Lower leg skin (tissue), 4 donors: ENCODE results near the gene ENDOD1. TPM values are rescaled to one million over a fixed set of nuclear protein-coding genes. Genes with fewer than 3 reads are reported as not detected.

ENCODE experiments used
- DNase-seq, 2 donors: peaks; one replicate each; pipeline ENCODE4 v3.0.0-alpha.2; 2019; ENCODE audit warnings: low spot score in 2 of 2
- H3K4me3 ChIP-seq: fragments of 200-600 bp; sonication (generic); 2 replicates; pipeline ENCODE4 v1.5.1; 2017; ENCODE audit warnings: mild to moderate bottlenecking, low read depth; ENCODE audit not compliant: poor library complexity, severe bottlenecking
- CTCF ChIP-seq, 3 donors: fragments of 450-650 bp; IDR thresholded peaks; one replicate each; pipeline ENCODE4 v1.5.1; 2016; ENCODE audit warnings: antibody characterized with exemption in 3 of 3, mild to moderate bottlenecking in 3 of 3, moderate library complexity in 2 of 3
- POLR2A ChIP-seq, 2 donors: fragments of 450-650 bp; IDR thresholded peaks; one replicate each; pipeline ENCODE4 v1.6.1; 2016 to 2017; ENCODE audit warnings: antibody characterized with exemption in 2 of 2, mild to moderate bottlenecking in 1 of 2, moderate library complexity in 1 of 2
- WGBS, 2 donors: methylation state at CpG; one replicate each; pipeline ENCODE4 v1.1.5; 2018; 5-methylcytosine and 5-hydroxymethylcytosine counted together
- intact Hi-C: fragments of 100-400 bp; cut with DNase I; formaldehyde crosslinking; loops from one replicate; pipeline ENCODE4 v1.15.0; 2023; ENCODE audit warnings: low total_unique reads
- total RNA-seq, 4 donors: library from RNA; depleted of rRNA; stranded (reverse); fragments of >200 nt; gene quantifications; one replicate each; pipeline ENCODE4 v1.1.0, GENCODE V29; 2016

The ENDOD1 gene
- total RNA-seq, 4 donors from 2014 or later: 57.6 to 113 (median 87.2) TPM

- H3K4me3 ChIP-seq: peak overlapping the region; percentile 71
- TF ChIP-seq CTCF (IDR thresholded peaks at IDR 0.05): no peak
- TF ChIP-seq POLR2A (IDR thresholded peaks at IDR 0.05): peak in 1 of 2 donors; percentile 22
- 2 to 5% methylated on average over 5 of the region's 5 CpGs for WGBS, 2 donors
- peak; percentile 92 to 95 for DNase-seq
- intact Hi-C loops: no loop called here
Measured at GRCh38 chr11:95068549-95068948, 21.1 kb upstream of the ENDOD1 start.

- DNase-seq: no peak
- TF ChIP-seq POLR2A (IDR thresholded peaks at IDR 0.05) (no peak), CTCF (IDR thresholded peaks at IDR 0.05) (no peak)
- H3K4me3 ChIP-seq: no peak overlapping the region
- 91 to 100% methylated on average over 1 of the region's 1 CpG for whole genome bisulfite sequencing, 2 donors
- intact Hi-C loops: no loop called here
Measured at GRCh38 chr11:95070471-95070870, 19.2 kb upstream of the ENDOD1 start.

GRCh38 chr11:95072948-95073347 lies 16.7 kb upstream of the ENDOD1 start:
- H3K4me3 ChIP-seq: no peak overlapping the region
- TF ChIP-seq CTCF (IDR thresholded peaks at IDR 0.05) (no peak), POLR2A (IDR thresholded peaks at IDR 0.05) (no peak)
- intact Hi-C loops: no loop called here
- no peak for DNase-seq

- no peak for TF ChIP-seq CTCF (IDR thresholded peaks at IDR 0.05)
- no peak for TF ChIP-seq POLR2A (IDR thresholded peaks at IDR 0.05)
Measured at GRCh38 chr11:95074792-95075563, 14.7 kb upstream of the ENDOD1 start.

GRCh38 chr11:95076416-95076815 lies 13.2 kb upstream of the ENDOD1 start:
- no peak for DNase-seq
- TF ChIP-seq CTCF (IDR thresholded peaks at IDR 0.05) (no peak), POLR2A (IDR thresholded peaks at IDR 0.05) (no peak)
- WGBS, 2 donors: 40 to 44% methylated on average over 1 of the region's 1 CpG
- intact Hi-C loops: loop anchor here (5.0 kb wide), 1 partner anchor 76 kb away; no protein-coding TSS in a partner anchor
- H3K4me3 ChIP-seq: no peak overlapping the region

More at GRCh38 chr11:95074792-95075563, 14.7 kb upstream of the ENDOD1 start:
- H3K4me3 ChIP-seq: no peak overlapping the region
- intact Hi-C loops: loop anchor here (5.0 kb wide), 1 partner anchor 77 kb away; no protein-coding TSS in a partner anchor
- DNase-seq: no peak
- WGBS, 2 donors: 27 to 29% methylated on average over 8 of the region's 8 CpGs
